H9 (cell line): ENCODE results near the gene LSMEM2. TPM values are rescaled to one million over a fixed set of nuclear protein-coding genes. Genes with fewer than 3 reads are reported as not detected.
A peak's percentile ranks its signal among the peaks of the same experiment; 100 is the strongest.

Source experiments
- DNase-seq: peaks from one replicate; pipeline ENCODE4 v3.0.0-alpha.2; 2017
- H2AFZ ChIP-seq: one replicate; pipeline ENCODE4 v1.6.1; 2013; ENCODE audit warnings: mild to moderate bottlenecking, low read length, control low read depth, moderate library complexity
- H2AK5ac ChIP-seq: 2 replicates; pipeline ENCODE4 v1.6.1; 2013; ENCODE audit warnings: low read length, control low read depth, mixed read lengths; ENCODE audit not compliant: insufficient read length
- H2BK120ac ChIP-seq: one replicate; pipeline ENCODE4 v1.6.1; 2013; ENCODE audit warnings: low read depth, mild to moderate bottlenecking, low read length, control low read depth, inconsistent platforms; ENCODE audit not compliant: poor library complexity, severe bottlenecking
- H2BK12ac ChIP-seq: 2 replicates; pipeline ENCODE4 v1.6.1; 2013; ENCODE audit warnings: low read length, control low read depth, mixed read lengths, low read depth; ENCODE audit not compliant: insufficient read length
- H2BK15ac ChIP-seq: 2 replicates; pipeline ENCODE4 v1.6.1; 2013; ENCODE audit warnings: low read depth, low read length, control low read depth
- H2BK20ac ChIP-seq: one replicate; pipeline ENCODE4 v1.6.1; 2013; ENCODE audit warnings: low read depth, mild to moderate bottlenecking, low read length, control low read depth, inconsistent platforms; ENCODE audit not compliant: poor library complexity, severe bottlenecking
- H2BK5ac ChIP-seq: 2 replicates; pipeline ENCODE4 v1.6.1; 2013; ENCODE audit warnings: low read length, control low read depth, mixed read lengths; ENCODE audit not compliant: insufficient read length
- H3K14ac ChIP-seq: 2 replicates; pipeline ENCODE4 v1.6.1; 2013; ENCODE audit warnings: low read length, control low read depth; ENCODE audit not compliant: insufficient read depth
- H3K18ac ChIP-seq: 2 replicates; pipeline ENCODE4 v1.6.1; 2013; ENCODE audit warnings: low read depth, mild to moderate bottlenecking, mixed read lengths, low read length, control low read depth; ENCODE audit not compliant: insufficient read length
- H3K23ac ChIP-seq: 2 replicates; pipeline ENCODE4 v1.6.1; 2013; ENCODE audit warnings: low read length, control low read depth, mixed read lengths, low read depth; ENCODE audit not compliant: insufficient read length
- H3K23me2 ChIP-seq: 2 replicates; pipeline ENCODE4 v1.6.1; 2013; ENCODE audit warnings: low read depth, mild to moderate bottlenecking, mixed read lengths, low read length, control low read depth; ENCODE audit not compliant: insufficient read length, poor library complexity, severe bottlenecking
- H3K27ac ChIP-seq: 2 replicates; pipeline ENCODE4 v1.5.1; 2013; ENCODE audit warnings: low read length, control low read depth, mixed read lengths, low read depth; ENCODE audit not compliant: insufficient read length
- H3K27me3 ChIP-seq: 2 replicates; pipeline ENCODE4 v1.6.1; 2013; ENCODE audit warnings: low read length, control low read depth, inconsistent platforms; ENCODE audit not compliant: insufficient read depth
- H3K4ac ChIP-seq: 2 replicates; pipeline ENCODE4 v1.6.1; 2013; ENCODE audit warnings: low read depth, mild to moderate bottlenecking, control low read depth, inconsistent platforms, low read length, moderate library complexity
- H3K4me1 ChIP-seq: 2 replicates; pipeline ENCODE4 v1.6.1; 2013; ENCODE audit warnings: low read length, control low read depth, inconsistent platforms; ENCODE audit not compliant: insufficient read depth
- H3K4me2 ChIP-seq: 2 replicates; pipeline ENCODE4 v1.6.1; 2013; ENCODE audit warnings: low read length, control low read depth, mixed read lengths; ENCODE audit not compliant: insufficient read length, insufficient read depth
- H3K56ac ChIP-seq: 2 replicates; pipeline ENCODE4 v1.6.1; 2013; ENCODE audit warnings: low read depth, mild to moderate bottlenecking, mixed read lengths, low read length, control low read depth; ENCODE audit not compliant: insufficient read length
- H3K79me1 ChIP-seq: 2 replicates; pipeline ENCODE4 v1.6.1; 2013; ENCODE audit warnings: low read depth, mild to moderate bottlenecking, moderate library complexity, low read length, control low read depth, inconsistent platforms; ENCODE audit not compliant: insufficient read depth, poor library complexity, severe bottlenecking
- H3K79me2 ChIP-seq: 2 replicates; pipeline ENCODE4 v1.6.1; 2013; ENCODE audit warnings: low read length, control low read depth, inconsistent platforms; ENCODE audit not compliant: insufficient read depth
- H3K9ac ChIP-seq: 2 replicates; pipeline ENCODE4 v1.6.1; 2013; ENCODE audit warnings: low read length, control low read depth, mixed read lengths; ENCODE audit not compliant: insufficient read length; ENCODE audit errors: extremely low read depth
- H3K9me3 ChIP-seq: one replicate; pipeline ENCODE4 v1.6.1; 2013; ENCODE audit warnings: low read depth, low read length, inconsistent platforms; ENCODE audit not compliant: control insufficient read depth
- H3T11ph ChIP-seq: one replicate; pipeline ENCODE4 v1.6.1; 2013; ENCODE audit warnings: mild to moderate bottlenecking, low read length, control low read depth, inconsistent platforms
- H4K20me1 ChIP-seq: one replicate; pipeline ENCODE4 v1.6.1; 2013; ENCODE audit not compliant: control insufficient read depth, insufficient read length, insufficient read depth
- H4K5ac ChIP-seq: 2 replicates; pipeline ENCODE4 v1.6.1; 2013; ENCODE audit warnings: low read depth, mild to moderate bottlenecking, mixed read lengths, low read length, control low read depth; ENCODE audit not compliant: insufficient read length
- H4K8ac ChIP-seq: replicated peaks from 2 replicates; pipeline ENCODE4 v1.6.1; 2013; ENCODE audit warnings: low read length, control low read depth, mixed read lengths, low read depth; ENCODE audit not compliant: insufficient read length
- H4K91ac ChIP-seq: 2 replicates; pipeline ENCODE4 v1.6.1; 2013; ENCODE audit warnings: low read depth, mild to moderate bottlenecking, moderate library complexity, mixed read lengths, low read length, control low read depth; ENCODE audit not compliant: insufficient read length
- H3K27ac Mint-ChIP-seq, 3 experiments: 2 replicates in 2 of 3; 3 replicates in 1 of 3; pipeline ENCODE4 v1.8.0; 2020 to 2021; ENCODE audit warnings: mixed read lengths in 3 of 3, mild to moderate bottlenecking in 1 of 3, moderate library complexity in 1 of 3
- H3K27me3 Mint-ChIP-seq: 2 replicates; pipeline ENCODE4 v1.8.0; 2021; ENCODE audit warnings: low read depth, mild to moderate bottlenecking, moderate library complexity, mixed read lengths
- H3K36me3 Mint-ChIP-seq, 3 experiments: 2 replicates in 2 of 3; 3 replicates in 1 of 3; pipeline ENCODE4 v1.8.0; 2020 to 2021; ENCODE audit warnings: low read depth in 3 of 3, mixed read lengths in 3 of 3; ENCODE audit not compliant: insufficient read depth in 1 of 3
- H3K4me1 Mint-ChIP-seq, 2 experiments: 2 replicates each; pipeline ENCODE4 v1.8.0; 2020; ENCODE audit warnings: mixed read lengths in 2 of 2
- H3K4me3 Mint-ChIP-seq, 2 experiments: 2 replicates in 1 of 2; 3 replicates in 1 of 2; pipeline ENCODE4 v1.8.0; 2020 to 2021; ENCODE audit warnings: mild to moderate bottlenecking in 2 of 2, mixed read lengths in 2 of 2, moderate library complexity in 1 of 2
- H3K9me3 Mint-ChIP-seq, 2 experiments: 2 replicates in 1 of 2; 3 replicates in 1 of 2; pipeline ENCODE4 v1.8.0; 2020; ENCODE audit warnings: mild to moderate bottlenecking in 2 of 2, mixed read lengths in 2 of 2, moderate library complexity in 1 of 2
- CTCF ChIP-seq: fragments of 200-600 bp; sonication (generic); conservative IDR thresholded peaks from 3 replicates; pipeline ENCODE4 v1.8.0; 2021; ENCODE audit warnings: antibody characterized with exemption, mild to moderate bottlenecking
- WGBS: extraction: QIAGEN DNeasy Blood & Tissue Kit; methylation state at CpG from one replicate; pipeline ENCODE4 v1.1.7; 2013; ENCODE audit warnings: missing lambda C conversion rate, low lambda C conversion rate, mixed read lengths; ENCODE audit not compliant: insufficient read length; ENCODE audit errors: extremely low coverage; 5-methylcytosine and 5-hydroxymethylcytosine counted together
- total RNA-seq: library from RNA; stranded (reverse); gene quantifications from 2 replicates; pipeline ENCODE4 v1.2.1, GENCODE V29; 2021

The LSMEM2 gene
- total RNA-seq, 1 experiment from 2014 or later: 0.50 TPM

DNA sequence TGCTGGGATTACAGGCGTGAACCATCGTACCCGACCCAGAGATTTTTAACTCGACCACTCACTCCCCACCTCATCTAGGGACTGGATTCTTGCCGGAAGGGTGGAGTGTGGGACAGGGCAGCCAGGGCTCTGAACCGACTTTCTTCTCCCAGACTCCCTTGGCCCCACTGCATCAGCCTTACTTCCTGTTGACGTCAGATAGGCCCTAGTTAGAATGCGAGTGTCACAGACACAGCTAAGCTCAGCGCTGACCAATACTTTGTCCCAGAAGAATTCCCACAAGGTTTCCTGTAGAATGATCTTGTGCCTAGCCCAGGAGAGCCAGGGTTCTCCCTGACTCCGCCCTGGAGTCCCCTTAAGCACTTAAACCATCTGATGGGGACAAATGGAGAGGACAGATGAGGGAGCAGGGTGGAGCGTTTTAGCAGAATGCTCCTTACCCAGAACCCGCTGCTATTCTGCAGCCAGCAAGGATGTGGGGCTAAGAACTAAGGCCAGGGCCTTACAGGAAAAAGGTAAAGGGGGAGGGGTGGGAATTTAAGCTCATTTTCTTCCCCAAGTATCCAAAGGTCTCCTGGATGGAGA lies 54.9 kb downstream of the LSMEM2 start:
- TF ChIP-seq CTCF: no peak
- Mint-ChIP-seq H3K27ac (peak overlapping the region in 2 of 3 experiments; percentile 48 to 49; a peak in 3 of 7 replicates), H3K27me3 (peaks cover 10% of the 10 kb centered on the region), H3K9me3 (no peaks in the 10 kb centered on the region), H3K36me3 (peaks cover 11 to 45% (median 44%) of the 10 kb centered on the region in 3 experiments; a peak in 6 of 7 replicates), H3K4me3 (peak overlapping the region in 1 of 2 experiments; percentile 11; a peak in 2 of 5 replicates), H3K4me1 (peaks cover 20 to 28% of the 10 kb centered on the region in 2 experiments)
- WGBS: no CpG with 5 or more reads among the region's 12 CpGs
- Histone ChIP-seq H2BK15ac (no peak overlapping the region), H3K79me1 (no peaks in the 10 kb centered on the region), H2AK5ac (no peak overlapping the region), H2AFZ (no peak overlapping the region), H3K4me1 (no peaks in the 10 kb centered on the region; the same call in 1 of the 2 replicates), H3T11ph (no peak overlapping the region), H2BK120ac (no peak overlapping the region), H3K56ac (no peak overlapping the region), H3K18ac (no peak overlapping the region), H4K91ac (no peak overlapping the region), H3K79me2 (peaks cover 5% of the 10 kb centered on the region; the same call in 1 of the 2 replicates), H4K8ac (no peak overlapping the region), H3K23me2 (peaks cover 17% of the 10 kb centered on the region), H3K9me3 (no peaks in the 10 kb centered on the region), H3K23ac (no peak overlapping the region), H4K20me1 (no peaks in the 10 kb centered on the region), H3K9ac (no peak overlapping the region), H3K4ac (no peak overlapping the region), H2BK20ac (no peak overlapping the region), H3K27ac (no peak overlapping the region), H3K14ac (no peak overlapping the region), H2BK5ac (no peak overlapping the region), H3K4me2 (no peak overlapping the region), H4K5ac (no peak overlapping the region), H3K27me3 (no peaks in the 10 kb centered on the region; the same call in 1 of the 2 replicates), H2BK12ac (no peak overlapping the region)
- no peak for DNase-seq
